Activated CD4-positive, alpha-beta T cell treated with anti-CD3 and anti-CD28 coated beads, Interleukin-2, amount 50 U/mL, for 16 hours (primary cell): ENCODE data around the gene NR1D2.

ENCODE experiments used
- DNase-seq: peaks from one replicate; pipeline ENCODE4 v3.0.0-alpha.2; 2020

Gene NR1D2

GRCh38 chr3:23932571-23932970, 12.5 kb upstream of the NR1D2 start:
- DNase-seq = no peak

- DNase-seq = no peak
Measured at GRCh38 chr3:23934253-23934652, 10.8 kb upstream of the NR1D2 start.

- DNase-seq = no peak
Measured at GRCh38 chr3:23937296-23937695, 7.8 kb upstream of the NR1D2 start.

- no peak for DNase-seq
Measured at GRCh38 chr3:23938688-23939087, 6.4 kb upstream of the NR1D2 start.

GRCh38 chr3:23940775-23941174, 4.3 kb upstream of the NR1D2 start:
- no peak for DNase-seq

GRCh38 chr3:23941440-23941839, 3.6 kb upstream of the NR1D2 start:
- DNase-seq = no peak

GRCh38 chr3:23942546-23942945, 2.5 kb upstream of the NR1D2 start:
- no peak for DNase-seq

- DNase-seq = no peak
Measured at GRCh38 chr3:23944007-23944783, 891 bp upstream of the NR1D2 start.

- no peak for DNase-seq
Measured at GRCh38 chr3:23945663-23945912, 502 bp downstream of the NR1D2 start.

GRCh38 chr3:23945913-23946687, 1.0 kb downstream of the NR1D2 start:
- DNase-seq = peak; percentile 96

GRCh38 chr3:23948761-23949160, 3.7 kb downstream of the NR1D2 start:
- DNase-seq = no peak

- DNase-seq = no peak
Measured at GRCh38 chr3:23949784-23950183, 4.7 kb downstream of the NR1D2 start.

GRCh38 chr3:23950293-23950692, 5.2 kb downstream of the NR1D2 start:
- no peak for DNase-seq

GRCh38 chr3:23952646-23953045, 7.6 kb downstream of the NR1D2 start:
- DNase-seq = no peak

- no peak for DNase-seq
Measured at GRCh38 chr3:23953523-23953922, 8.4 kb downstream of the NR1D2 start.

- no peak for DNase-seq
Measured at GRCh38 chr3:23954144-23954543, 9.1 kb downstream of the NR1D2 start.

- no peak for DNase-seq
Measured at GRCh38 chr3:23956701-23957100, 11.6 kb downstream of the NR1D2 start.

- DNase-seq = peak; percentile 70
Measured at GRCh38 chr3:23959135-23959900, 14.2 kb downstream of the NR1D2 start.

GRCh38 chr3:23960649-23961048, 15.6 kb downstream of the NR1D2 start:
- DNase-seq = no peak

GRCh38 chr3:23961066-23961465, 16.0 kb downstream of the NR1D2 start:
- no peak for DNase-seq

GRCh38 chr3:23961913-23962312, 16.8 kb downstream of the NR1D2 start:
- no peak for DNase-seq

- DNase-seq = no peak
Measured at GRCh38 chr3:23964537-23965235, 19.6 kb downstream of the NR1D2 start.

GRCh38 chr3:23966328-23966727, 21.2 kb downstream of the NR1D2 start:
- DNase-seq = no peak
